ENCODE measurements around the gene MYO3B.
A peak's percentile ranks its signal among the peaks of the same experiment; 100 is the strongest.
"Not testable (repeated sequence)": the region's sequence is repeated elsewhere in the genome, so short reads cannot be mapped to it uniquely, and the experiment has no call there.

MYO3B gene

GRCh38 chr2:170607171-170607570 lies 429.2 kb downstream of the MYO3B start:
- DNase-seq (ENCODE audit: low read depth in 2 of 2) = no peak

GRCh38 chr2:170610615-170611014 lies 432.7 kb downstream of the MYO3B start:
- no peak for DNase-seq (ENCODE audit: low read depth in 2 of 2)

DNA sequence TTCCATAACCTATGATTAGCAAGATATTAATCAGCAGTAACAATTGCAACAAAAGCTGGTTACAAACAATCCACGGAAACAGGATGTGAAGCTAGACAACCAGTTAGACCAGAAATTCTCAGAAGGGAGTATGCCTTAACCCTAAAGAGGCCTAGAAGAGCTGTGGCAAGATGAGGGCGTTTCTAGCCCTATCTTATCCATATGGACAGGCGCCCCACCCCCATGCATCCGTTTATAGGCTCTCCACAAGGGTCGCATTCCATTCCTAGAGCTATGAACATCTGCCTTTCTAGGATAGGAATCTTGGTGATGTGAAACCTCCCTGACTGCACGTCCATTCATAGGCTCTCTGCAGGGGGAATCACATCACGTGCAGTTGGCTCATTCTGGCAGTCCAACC lies 441.0 kb downstream of the MYO3B start:
- DNase-seq (ENCODE audit: low read depth in 2 of 2) = not testable (repeated sequence)

DNA sequence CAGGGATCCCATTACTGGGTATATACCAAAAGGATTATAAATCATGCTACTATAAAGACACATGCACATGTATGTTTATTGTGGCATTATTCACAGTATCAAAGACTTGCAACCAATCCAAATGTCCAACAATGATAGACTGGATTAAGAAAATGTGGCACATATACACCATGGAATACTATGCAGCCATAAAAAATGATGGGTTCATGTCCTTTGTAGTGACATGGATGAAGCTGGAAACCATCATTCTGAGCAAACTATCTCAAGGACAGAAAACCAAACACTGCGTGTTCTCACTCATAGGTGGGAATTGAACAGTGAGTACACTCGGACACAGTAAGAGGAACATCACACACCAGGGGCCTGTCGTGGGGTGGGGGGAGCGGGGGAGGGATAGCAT lies 457.1 kb downstream of the MYO3B start:
- not testable (repeated sequence) for DNase-seq (ENCODE audit: low read depth in 2 of 2)

- DNase-seq (ENCODE audit: low read depth in 2 of 2) = no peak
Measured at GRCh38 chr2:170639635-170640034, 461.7 kb downstream of the MYO3B start.

DNA sequence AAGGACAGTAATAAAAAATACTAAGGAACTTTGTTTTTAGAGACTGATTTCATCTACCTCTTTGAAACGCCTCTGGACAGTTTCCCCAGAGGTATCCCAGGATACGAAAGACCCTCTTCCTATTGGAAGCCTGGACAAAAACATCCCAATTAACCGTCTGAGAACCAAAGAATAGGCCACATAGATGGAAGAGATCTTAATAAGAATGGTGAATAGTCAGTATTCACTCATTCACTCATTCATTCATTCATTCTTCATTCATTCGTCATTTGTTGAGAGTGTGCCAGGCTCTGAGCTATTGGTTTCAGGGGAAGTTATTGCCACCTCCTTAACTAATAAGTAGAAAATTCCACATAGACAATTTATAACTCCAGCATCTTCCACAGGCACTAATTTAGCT lies 464.0 kb downstream of the MYO3B start:
- DNase-seq (ENCODE audit: low read depth in 2 of 2) = no peak

DNA sequence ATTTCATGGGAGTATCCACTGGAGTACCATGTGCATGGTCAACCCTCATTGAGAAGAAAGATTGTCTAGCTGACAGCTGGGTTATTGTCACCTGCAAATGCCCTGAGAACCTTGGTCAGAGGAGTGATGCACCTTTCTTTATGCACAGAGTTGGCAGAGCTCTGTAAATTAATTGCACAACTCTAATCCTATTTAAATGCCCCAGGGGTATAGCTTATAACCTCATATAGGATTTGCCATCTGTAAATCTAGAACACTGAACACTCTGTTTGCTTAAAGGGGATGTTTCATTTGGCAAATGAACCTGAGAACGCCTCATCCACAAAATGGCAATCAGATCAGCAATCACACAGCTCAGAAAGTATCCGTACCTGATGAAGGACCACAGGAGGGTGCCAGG lies 465.4 kb downstream of the MYO3B start:
- DNase-seq (ENCODE audit: low read depth in 2 of 2) = no peak

GRCh38 chr2:170647741-170648436 lies 469.9 kb downstream of the MYO3B start:
- no peak for DNase-seq (ENCODE audit: low read depth in 2 of 2)

DNA sequence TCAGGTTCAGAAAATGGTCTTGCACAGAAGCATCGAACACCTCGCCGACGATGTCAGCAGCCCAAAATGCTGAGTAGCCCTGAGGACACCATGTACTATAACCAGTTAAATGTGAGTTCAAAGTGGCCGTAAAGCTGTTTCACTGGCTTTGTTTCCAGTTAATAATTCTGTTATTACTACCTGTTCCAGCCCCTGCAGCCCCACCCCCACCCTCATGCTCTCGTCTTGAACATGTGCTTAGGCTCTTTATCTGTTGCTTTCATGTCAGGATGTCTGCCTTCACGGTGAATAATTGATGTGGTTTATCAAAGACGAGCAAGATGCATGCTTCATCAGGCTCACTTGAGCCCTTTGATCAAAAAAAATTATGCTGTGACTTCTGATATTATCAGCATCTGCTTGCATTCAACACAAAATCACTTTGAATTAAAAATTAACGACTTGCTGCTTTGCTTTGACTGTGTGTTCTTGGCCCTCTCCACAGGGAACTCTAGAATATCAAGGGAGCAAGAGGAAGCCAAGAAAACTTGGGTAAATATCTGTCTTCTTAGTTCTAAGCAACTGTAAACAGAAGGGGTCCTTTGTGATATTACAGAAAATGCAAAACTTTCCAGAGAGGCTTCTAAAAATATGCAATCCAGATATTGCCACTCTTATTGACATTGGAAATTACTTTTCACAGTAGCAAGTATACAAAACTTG lies 473.8 kb downstream of the MYO3B start:
- DNase-seq (ENCODE audit: low read depth in 2 of 2) = peak; percentile 3 to 25

GRCh38 chr2:170652637-170653417 lies 474.9 kb downstream of the MYO3B start:
- no peak for DNase-seq (ENCODE audit: low read depth in 2 of 2)

DNA sequence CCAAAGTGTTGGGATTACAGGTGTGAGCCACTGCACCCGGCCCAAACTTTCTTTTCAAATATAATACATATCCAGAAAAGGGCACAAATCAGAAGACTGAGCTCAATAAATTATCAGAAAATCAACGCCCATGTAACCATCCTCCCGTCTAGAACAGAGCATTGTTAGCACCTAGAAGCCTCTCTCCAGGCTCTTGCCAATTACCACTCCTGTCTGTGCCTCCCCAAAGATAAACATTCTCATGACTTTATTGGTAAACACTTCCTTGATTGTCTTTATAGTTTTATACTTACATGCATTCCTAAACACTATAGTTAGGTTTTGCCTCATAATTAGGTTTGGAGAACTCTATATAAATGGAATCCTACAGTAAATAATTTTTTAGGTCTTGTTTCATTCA lies 478.7 kb downstream of the MYO3B start:
- DNase-seq (ENCODE audit: low read depth in 2 of 2) = no peak

DNA sequence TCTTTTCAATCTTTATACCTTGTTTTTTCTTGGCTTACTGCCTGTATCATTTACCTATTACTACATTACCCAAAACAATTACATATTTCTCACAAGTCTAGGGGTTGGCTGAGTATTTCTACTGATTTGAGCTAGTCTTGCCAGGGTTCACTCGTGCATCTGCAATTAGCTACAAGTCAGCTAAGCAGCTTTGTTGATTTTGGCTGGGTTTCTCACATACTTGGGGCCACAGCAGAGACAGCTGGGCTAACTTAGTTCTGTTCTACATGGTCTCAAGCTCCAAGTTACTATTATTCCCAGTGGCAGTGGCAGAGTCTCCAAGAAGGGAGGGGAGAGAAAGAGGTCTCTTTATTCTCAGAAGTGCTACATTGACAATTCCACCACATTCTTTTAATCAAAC lies 482.5 kb downstream of the MYO3B start:
- no peak for DNase-seq (ENCODE audit: low read depth in 2 of 2)

DNA sequence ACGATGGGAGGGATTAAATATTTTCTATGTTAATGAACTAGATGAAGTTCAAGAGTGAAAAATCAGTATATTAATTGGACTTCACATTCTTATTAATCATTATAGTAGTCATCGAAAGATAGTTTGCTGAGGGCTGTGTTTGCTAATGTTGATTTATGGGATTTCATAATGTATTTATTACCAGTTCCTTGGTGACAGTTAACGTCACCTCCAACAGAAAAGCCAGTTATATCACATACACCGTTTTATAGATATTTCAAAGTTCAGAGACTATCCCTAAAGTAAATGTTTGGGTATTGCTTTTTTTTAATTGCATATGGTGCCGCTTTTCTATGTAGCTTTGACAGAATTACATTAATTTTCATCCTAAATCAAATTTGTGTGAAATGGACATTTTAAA lies 487.8 kb downstream of the MYO3B start:
- no peak for DNase-seq (ENCODE audit: low read depth in 2 of 2)

- no peak for DNase-seq (ENCODE audit: low read depth in 2 of 2)
Measured at GRCh38 chr2:170669909-170670308, 492.0 kb downstream of the MYO3B start.

DNA sequence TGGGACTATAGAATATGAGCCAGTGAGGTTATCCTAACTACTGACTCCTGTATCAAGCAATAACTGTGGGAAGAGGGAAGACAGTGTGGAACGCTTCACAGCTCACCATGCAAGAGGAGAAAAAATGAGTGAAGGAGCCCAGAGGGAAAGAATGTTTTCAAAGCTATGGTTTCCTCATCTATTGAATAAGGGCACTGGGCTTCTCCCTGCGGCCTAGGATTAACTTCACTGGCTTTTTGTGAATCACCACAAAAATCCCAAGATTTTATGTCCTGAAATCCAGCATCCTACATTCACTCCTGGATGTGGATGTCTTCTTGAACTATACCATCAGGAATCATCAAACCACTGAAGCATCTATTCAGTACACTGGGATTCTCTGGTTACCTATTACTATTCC lies 492.7 kb downstream of the MYO3B start:
- no peak for DNase-seq (ENCODE audit: low read depth in 2 of 2)

DNA sequence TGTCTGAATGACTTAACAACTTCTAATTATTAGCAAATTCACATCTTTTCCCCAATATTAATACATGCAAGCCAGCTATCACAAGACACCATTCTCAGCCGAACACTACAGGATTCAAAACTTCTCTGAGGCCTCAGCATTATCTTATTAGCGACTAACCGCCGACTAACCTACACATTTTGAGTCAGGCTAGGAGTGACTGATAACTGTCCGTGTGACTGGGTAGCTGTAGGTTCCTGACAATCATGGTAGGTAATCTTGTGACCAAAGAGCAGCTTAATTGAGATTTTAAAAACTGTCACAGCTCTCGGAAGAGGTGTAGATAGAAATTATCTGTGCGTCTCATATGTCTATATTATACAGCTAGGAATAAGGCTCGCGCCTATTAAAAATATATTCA lies 493.1 kb downstream of the MYO3B start:
- no peak for DNase-seq (ENCODE audit: low read depth in 2 of 2)

GRCh38 chr2:170674282-170674681 lies 496.3 kb downstream of the MYO3B start:
- DNase-seq (ENCODE audit: low read depth in 2 of 2) = not testable (repeated sequence)

GRCh38 chr2:170675701-170676100 lies 497.8 kb downstream of the MYO3B start:
- DNase-seq (ENCODE audit: low read depth in 2 of 2) = no peak

- no peak for DNase-seq (ENCODE audit: low read depth in 2 of 2)
Measured at GRCh38 chr2:170679607-170680079, 501.7 kb downstream of the MYO3B start.

DNA sequence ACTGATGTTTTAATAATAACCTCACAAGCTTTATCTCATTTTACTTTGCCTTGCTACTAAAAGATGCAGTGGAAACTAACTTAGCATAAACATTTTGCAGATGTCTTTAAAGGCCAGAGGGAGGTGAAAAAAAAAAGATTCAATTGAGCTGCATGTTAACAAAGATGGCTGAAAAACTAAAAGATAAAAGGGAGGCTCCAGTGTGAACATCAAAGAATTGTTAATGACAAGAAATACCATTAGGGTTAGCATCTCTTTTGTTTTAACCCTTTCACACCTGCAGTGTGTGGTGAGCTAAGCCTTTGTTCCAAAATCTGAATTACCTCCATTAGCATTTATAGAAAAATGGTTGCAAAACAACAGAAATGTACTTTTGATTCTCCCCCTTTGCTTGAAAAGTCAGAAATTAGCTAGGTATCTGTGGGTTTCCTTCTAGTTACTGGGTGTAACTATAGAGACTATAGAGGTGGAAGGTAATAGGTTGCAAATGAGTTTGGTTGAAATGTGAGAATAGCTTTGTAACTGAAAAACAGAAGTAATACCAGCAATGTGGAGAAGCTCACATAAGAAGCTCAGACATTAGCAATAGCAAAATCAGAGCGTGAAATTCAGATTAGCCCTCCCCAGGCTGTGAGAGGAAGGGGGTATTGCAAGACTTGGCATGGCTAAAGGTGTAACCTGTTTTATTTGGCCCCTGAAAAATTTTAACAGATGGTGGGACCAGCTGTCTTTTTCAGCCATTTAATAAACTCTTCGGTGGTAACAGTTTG lies 502.4 kb downstream of the MYO3B start:
- no peak for DNase-seq (ENCODE audit: low read depth in 2 of 2)

GRCh38 chr2:170681311-170681710 lies 503.4 kb downstream of the MYO3B start:
- DNase-seq (ENCODE audit: low read depth in 2 of 2) = no peak

- DNase-seq (ENCODE audit: low read depth in 2 of 2) = no peak
Measured at GRCh38 chr2:170685591-170685990, 507.6 kb downstream of the MYO3B start.

All from stimulated activated CD4-positive, alpha-beta T cell treated with anti-CD3 and anti-CD28 coated beads, Interleukin-1b, Interleukin-23, amount 100 ng/mL, for 4 hours (primary cell).